Stimulated activated CD8-positive, alpha-beta memory T cell treated with anti-CD3 and anti-CD28 coated beads, Interleukin-4, amount 100 ng/mL, for 24 hours (primary cell): Measurements from ENCODE around the gene FBXO44.
A peak's percentile ranks its signal among the peaks of the same experiment; 100 is the strongest.
"Not testable (repeated sequence)": the region's sequence is repeated elsewhere in the genome, so short reads cannot be mapped to it uniquely, and the experiment has no call there.

ENCODE experiments used
- DNase-seq: peaks from one replicate; pipeline ENCODE4 v3.0.0-alpha.2; 2020; ENCODE audit warnings: low read depth

FBXO44 gene, protein sequence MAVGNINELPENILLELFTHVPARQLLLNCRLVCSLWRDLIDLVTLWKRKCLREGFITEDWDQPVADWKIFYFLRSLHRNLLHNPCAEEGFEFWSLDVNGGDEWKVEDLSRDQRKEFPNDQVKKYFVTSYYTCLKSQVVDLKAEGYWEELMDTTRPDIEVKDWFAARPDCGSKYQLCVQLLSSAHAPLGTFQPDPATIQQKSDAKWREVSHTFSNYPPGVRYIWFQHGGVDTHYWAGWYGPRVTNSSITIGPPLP

DNA sequence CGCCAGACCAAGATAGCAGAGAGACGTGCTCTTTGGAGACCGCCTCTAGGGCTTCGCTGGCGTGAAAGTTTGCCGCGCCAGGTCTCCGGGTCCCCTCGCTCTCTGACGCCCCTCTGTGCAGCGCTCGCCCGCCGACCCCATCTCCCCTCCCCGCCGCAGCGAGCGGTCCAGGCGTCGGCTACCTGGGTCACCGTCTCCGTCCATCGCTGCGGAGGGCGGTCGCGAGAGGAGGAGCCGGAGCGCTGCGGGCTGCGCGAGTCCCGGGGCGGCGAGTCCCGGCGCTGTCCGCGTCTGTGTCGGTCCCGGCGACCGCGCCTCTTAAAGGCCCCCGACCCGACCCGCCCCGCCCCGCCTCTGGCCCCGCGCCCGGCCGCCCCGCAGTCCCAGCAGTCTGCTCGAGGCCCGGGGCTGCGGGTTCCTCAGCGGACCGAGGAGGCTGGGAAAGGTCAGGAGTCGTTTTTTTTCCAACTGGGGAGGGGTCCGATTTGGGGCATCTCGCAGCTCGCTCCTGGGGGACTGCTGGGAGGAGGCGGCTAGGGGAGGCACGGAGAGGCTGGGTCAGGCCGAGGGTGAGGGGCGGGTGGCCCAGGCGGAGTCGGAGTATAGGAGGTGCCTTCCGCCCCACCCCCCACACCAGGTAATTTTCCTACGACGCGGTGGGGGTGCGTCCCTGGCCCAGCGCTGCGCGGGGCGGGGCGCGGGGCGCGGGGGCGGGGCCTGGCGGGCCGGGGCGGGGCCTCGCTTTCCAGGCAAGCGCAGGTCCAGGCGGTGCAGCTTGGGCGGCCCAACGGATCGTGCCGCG is at the start of gene FBXO44, which contains the start of gene FBXO2:
Gene FBXO44, plus strand, starts transcription at position 741 of the 802 bp plus-strand sequence. CDS start 959 bp downstream, outside the sequence.
Gene FBXO2, minus strand, starts transcription at position 293 of the 802 bp plus-strand sequence. Its CDS starts 89 bp downstream, at position 204.
- peak; percentile 41 for DNase-seq

DNA sequence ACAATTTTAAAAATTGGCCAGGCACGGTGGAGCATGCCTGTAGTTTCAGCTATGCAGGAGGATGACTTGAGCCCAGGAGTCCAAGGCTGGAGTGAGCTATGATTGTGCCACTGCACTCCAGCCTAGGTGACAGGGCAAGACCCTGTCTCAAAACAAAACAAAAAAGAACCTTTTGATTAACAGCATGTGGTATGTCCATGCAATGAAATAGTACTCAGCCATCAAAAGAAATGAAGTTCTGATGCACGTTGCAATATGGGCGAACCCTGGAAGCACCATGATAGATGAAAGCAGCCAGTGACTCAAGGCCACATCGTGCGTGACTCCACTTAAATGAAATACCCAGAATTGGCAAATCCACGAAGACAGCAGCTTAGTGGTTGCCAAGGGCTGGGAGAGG is 47.9 kb upstream of the FBXO44 start:
- DNase-seq = no peak

DNA sequence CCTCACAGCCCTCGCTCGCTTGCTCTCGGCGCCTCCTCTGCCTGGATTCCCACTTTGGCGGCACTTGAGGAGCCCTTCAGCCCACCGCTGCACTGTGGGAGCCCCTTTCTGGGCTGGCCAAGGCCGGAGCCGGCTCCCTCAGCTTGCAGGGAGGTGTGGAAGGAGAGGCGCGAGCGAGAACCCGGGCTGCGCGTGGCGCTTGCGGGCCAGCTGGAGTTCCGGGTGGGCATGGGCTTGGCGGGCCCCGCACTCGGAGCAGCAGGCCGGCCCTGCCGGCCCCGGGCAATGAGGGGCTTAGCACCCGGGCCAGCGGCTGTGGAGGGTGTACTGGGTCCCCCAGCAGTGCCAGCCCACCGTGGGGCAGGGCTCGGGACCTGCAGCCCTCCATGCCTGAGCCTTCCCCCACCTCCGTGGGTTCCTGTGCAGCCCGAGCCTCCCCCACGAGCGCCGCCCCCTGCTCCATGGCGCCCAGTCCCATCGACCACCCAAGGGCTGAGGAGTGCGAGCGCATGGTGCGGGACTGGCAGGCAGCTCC is 46.0 kb upstream of the FBXO44 start:
- DNase-seq = not testable (repeated sequence)

DNA sequence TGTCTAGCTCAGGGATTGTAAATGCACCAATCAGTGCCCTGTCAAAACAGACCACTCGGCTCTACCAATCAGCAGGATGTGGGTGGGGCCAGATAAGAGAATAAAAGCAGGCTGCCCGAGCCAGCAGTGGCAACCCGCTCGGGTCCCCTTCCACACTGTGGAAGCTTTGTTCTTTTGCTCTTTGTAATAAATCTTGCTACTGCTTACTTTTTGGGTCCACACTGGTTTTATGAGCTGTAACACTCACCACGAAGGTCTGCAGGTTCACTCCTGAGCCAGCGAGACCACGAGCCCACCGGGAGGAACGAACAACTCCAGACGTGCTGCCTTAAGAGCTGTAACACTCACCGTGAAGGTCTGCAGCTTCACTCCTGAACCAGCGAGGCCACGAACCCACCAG is 45.3 kb upstream of the FBXO44 start:
- DNase-seq = not testable (repeated sequence)

DNA sequence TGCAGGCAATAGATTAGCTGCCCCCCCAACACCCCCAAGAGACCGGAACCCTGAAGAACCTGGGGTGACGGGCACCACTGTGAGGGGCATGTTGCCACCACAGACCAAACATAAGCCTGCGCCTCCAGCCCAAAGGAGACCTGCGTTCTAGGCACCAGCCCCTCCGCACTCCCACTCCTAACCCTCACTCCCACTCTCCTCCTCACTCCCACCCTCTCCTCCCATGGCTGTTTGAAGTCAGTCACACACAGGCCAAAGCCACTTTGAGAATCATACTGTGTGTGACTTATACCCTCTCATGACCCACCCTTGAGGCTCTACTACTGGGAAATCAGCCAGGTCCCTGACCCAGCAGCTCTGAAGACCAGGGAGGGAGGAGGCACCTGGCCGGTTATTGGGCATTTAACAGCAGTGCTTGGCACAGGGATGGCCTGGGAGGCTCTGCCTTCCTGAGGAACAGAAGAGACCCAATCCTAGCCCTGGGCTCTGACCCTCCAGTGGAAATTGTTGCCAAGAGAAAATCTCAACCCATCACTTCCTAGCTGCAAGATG is 44.0 kb upstream of the FBXO44 start:
- no peak for DNase-seq

DNA sequence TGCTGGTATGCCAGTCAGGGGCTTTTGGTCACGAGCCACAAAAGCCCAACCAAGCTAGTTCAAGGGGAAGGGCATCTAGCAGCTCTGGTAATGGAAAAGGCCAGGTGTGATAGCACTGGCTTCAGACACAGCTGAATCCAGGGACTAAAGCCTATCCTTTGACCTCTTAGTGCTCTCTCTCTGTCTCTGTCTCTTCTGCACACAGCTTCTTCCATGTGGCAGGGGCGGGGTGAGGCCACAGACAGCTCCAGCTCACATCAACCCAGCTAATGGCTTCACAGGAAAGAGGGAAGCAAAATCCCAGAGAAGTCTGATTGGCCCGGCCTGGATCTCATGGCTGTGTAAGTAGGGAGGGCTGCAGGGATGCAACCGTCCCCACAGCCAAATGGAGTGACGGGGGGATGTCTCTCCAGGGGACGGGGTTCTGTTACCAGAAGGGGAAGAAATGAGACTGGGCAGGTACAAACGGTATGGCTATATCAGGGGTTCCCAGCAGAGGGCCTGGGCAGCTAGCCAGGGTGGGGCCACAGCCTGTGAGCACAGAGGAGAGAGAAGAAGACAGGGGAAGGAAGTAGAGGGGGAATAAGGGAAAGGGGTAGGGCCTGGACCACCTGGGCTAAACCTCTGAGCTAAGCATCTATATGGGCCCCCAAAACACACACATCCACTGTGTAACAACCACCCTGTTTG is 42.9 kb upstream of the FBXO44 start:
- DNase-seq = no peak

DNA sequence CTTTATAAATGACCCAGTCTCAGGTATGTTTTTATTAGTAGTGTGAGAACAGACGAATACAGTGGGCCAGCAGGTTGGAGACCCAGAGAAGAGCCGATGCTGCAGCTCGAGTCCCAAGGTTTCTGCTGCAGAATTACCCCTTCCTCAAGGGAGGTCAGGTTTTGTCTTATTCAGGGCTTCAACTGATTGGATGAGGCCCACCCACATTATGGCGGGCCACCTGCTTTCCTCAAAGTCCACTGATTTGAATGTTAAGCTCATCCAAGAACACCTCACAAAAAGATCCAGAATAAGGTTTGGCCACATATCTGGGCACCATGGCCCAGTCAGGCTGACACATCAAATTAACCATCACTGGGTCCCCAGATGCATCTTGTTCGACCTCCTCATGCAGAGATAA is 41.3 kb upstream of the FBXO44 start:
- DNase-seq = no peak

DNA sequence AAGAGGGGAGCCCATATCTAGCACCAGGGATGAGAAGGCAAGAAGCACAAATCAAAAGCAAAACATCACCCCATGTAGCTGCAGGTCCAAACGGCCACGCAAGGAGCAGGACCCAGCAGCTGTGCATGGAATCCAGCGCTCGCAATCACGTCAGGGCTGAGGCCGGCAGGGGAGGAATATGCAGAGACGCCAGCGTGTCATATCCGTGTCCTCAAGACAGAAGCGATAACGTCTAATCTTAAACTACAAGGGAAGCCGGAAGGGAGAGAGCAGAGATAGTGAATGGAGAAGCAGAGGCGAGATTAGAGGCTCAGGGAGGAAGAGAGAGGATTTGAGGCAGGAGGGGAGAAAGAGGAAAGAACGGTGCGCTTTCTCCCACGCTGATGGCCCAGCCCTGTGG is 39.6 kb upstream of the FBXO44 start:
- DNase-seq = no peak

DNA sequence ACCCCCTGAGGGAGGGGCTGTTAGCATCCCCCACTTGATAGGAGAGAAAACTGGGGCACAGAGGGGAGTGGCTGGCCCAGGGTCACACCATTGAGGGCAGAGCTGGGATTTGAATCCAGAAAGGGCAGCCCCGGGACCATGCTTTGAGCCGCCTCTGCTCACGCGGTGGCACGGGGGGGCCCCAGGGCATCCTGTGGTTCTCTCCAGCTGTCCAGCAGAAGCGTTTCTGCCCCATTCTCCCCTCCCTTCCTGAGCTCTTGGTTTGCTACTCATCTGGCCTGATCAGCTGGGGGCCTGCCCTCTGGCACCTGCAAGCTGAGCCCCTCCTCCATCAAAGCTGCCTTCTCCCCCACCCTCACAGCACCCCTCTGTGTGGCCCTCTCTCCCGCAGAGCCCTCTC is 37.9 kb upstream of the FBXO44 start:
- DNase-seq = no peak

DNA sequence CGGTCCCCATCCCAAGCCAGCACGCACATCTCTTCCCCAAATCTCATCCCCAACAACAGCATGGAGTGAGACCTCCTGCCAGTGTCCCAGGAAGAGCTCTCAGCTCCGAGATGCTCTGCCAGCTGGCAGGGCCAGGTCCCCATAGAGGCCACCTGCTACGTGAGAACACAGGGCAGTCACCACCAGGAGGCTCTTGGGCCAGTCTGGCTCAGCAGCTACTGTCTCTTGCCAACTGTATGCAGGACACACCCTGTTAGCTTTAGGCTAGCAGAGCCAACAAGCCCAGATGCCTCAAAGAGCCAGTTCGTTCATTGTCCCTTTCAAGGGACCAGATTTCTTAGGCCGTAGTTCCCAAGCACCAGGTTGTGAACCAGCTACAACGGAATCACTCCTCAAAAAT is 37.4 kb upstream of the FBXO44 start:
- no peak for DNase-seq

DNA sequence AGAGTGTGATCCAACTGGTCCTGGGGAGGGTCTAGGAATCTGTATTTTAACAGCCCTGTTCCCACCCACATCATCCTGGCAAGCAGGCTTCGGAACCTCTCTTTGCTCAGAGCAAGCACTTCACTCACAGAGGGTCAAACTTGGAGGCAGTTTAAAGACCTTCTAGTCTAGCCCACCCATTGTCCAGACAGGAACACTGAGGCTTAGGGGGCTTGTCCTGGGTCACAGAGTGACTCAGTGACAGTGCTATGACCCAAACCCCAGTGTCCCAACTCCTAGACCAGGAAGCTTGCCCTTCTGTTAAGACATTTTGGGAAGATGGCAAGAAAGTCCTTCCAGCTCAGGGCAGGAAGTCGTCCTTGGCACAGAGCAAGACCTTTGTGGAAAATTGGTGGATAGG is 36.9 kb upstream of the FBXO44 start:
- no peak for DNase-seq

DNA sequence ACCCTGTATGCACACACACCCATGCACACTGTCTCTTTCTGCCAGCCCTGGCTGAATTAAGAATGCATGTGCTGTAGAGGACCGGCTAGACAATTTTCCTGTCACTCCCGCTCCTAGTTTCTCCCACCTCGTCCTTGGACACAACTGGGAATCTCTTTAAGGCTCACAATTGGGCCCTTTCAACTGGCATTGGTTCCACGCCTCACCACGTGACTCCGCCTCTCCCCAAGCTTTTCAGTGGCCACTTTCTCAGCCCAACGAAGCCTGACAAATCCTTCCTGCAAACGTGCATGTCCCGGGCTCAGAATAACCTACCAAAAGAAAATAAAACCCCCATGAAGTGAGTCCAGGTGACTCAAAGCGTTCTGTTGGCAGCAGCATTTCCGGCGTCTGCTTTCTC is 34.3 kb upstream of the FBXO44 start:
- no peak for DNase-seq

DNA sequence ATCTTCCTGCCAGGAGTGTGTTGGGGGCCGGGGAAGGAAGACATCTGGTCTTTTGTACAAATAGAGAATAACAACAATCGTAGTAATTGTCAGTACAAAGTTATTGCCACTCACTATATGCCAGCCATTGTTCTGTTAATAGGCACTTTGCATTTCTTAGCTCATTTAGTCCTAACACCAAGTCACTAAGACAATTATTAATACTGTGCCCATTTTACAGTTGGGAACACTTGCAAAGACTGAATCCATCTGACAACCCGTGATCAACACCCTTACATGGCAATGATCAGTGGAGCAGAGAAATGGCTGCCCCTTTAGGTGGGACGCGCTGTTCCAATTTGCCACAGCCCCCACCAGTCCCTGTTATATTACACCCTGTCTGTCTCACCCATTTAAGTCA is 33.8 kb upstream of the FBXO44 start:
- DNase-seq = no peak

DNA sequence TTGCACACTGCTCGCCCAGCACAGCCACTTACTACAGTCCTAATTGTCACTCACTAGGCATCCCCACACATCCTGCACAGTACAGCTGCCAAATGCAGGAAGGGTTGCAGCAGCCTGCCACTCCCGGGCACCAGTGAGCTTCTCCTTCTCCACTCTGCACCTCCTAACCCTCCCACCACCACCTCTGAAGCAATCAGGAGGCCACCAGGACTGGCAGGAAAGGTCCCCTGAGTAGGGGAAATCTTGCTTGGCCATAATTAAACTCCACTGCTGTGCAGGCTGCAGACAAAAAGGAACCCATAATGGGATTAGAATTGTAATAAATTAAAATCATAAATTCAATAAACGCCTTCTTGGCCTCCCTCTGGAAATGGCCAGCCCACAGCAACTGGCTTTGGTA is 32.3 kb upstream of the FBXO44 start:
- DNase-seq = no peak

DNA sequence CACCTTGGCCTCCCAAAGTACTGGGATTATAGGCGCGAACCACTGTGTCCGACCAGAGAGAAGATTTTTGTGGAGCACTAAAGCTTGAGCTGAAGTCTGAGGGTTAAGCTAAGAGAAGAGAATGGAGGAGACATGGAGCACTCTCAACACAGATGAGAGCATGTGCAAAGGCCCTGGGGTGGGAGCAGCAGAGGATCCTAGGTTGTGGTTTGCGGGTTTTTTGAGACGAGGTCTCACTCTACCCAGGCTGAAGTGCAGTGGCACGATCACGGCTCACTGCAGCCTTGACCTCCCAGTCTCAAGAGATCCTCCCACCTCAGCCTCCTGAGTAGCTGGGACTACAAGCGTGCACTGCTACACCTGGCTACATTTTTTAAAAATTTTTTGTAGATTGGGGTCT is 31.0 kb upstream of the FBXO44 start:
- DNase-seq = no peak

DNA sequence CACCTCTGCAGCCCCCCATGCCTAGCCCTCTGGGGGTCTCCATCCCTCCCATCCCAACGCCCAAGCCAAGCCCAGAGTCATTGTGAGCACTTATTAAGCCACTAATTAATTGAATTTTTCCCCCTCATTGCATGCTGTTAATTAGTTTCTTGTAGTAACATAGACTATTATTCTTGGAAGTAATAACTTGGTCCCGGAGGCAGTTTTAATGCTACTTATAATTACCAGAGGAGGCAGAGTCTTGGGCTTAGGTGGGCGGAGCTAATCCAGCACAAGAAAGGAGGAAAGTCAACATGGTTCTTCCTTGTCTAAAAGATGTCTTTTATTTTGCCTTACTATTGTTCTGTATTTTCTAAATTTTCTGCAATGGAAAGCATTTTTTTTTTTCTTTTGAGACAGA is 28.1 kb upstream of the FBXO44 start:
- DNase-seq = no peak

DNA sequence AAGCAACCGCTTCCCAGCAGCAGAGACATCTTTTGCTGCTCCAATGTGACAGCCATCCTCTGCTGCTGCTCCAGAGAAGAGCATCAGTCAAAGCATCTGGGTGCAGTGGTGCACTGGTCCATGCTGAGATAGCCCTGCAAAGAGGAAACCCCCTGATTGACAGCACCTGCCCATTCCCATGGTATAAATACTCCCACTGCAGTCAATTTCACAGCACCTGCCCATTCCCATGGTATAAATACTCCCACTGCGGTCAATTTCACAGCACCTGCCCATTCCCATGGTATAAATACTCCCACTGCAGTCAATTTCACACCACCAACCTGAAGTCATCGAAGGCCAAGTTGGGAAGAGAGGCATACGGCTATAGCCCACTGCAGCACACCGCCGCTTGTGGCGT is 25.9 kb upstream of the FBXO44 start:
- no peak for DNase-seq

DNA sequence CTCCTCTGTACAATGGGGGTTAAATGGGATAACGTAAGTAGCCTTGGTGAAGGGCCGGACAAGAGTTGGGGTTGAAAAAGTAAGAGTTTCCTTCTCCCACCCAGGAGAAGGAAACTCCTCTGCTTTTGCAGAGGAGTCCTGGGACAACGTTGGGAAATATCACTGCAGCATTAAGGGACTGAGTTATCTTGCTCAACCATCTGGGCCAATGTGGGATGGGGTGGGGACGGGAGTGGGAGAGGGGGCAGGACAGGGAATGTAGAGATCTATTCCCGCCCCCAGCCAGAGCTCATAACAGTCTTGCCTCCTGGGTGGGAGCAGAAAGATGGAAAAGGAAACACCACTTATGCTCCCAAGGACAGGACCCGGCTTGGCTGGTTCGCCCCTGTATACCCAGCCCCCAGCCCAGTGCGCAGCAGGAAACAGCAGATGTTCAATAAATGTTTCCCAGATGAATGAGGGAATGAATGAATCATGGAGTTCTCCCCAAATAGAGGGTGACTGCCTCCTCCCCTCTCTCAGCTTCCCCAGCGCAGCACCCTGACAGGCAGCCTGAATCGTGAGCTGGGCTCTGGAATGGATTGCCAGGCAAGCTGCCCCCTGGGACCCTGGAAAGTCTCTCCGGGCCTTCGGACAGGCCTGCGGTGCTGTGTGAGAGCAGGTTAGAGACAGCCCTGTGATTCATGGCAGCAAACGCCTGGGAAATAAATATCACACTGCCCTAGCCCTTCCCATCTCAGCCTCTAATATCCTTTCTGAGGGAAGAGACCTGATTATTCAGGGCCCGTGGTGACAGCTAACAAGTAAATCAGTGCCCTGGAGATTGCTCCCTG is 25.3 kb upstream of the FBXO44 start:
- no peak for DNase-seq

DNA sequence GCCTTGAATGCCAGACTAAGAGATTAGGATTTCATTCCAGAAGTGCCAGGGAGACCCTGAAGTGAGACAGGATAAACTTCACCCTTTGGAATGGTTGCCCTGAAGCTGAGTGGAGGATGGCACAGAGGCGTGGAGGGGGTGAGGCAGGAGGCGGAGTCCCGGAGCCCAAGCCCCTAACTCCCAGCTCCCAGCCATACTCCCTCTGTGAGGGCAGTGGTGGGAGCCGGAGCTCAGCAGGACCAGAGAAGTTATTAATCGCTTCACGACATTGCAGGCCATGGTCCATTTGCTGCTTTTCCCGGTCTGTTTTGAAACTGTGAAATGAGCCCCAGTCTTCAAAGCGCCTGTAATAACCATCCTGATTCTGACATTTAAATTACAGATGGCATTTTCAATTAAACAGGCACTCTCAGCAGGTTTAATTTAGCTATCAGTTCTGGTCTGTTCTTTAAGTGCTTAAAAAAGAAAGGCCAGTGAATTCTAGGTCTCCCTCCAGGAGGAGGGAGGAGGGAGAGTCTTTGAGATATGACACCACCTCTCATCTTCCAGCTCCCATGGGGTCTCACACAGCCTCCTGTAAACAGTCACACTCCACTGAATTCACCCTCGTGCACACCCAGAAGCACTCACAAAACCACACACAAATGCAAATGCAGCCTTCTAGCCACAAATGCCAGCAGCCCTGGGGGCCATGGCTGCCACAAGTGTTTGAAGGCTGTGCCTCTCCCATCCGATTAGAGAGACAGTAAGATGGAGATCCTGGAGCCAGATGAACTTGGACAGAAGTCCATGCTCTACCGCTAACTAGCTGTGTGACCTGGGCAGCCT is 20.1 kb upstream of the FBXO44 start:
- no peak for DNase-seq

DNA sequence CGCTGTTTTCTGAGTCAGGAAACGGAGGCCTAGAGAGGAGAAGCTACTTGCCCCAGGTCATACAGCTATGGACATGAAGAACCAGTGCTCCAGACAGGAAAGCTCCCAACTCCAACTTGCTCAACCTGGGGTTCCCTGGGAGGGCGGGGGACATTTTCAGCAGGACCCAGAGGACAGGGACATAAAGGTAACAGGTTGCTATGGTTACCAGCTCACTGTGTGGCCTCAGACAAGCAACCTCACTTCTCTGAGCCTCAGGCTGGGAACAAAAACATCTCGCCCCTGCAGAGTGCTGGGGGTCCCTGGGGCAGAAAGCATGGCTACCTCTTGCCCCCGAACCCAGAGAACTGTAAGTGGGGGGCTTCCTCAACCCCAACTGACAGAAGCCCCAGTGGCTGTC is 16.6 kb upstream of the FBXO44 start:
- DNase-seq = no peak

DNA sequence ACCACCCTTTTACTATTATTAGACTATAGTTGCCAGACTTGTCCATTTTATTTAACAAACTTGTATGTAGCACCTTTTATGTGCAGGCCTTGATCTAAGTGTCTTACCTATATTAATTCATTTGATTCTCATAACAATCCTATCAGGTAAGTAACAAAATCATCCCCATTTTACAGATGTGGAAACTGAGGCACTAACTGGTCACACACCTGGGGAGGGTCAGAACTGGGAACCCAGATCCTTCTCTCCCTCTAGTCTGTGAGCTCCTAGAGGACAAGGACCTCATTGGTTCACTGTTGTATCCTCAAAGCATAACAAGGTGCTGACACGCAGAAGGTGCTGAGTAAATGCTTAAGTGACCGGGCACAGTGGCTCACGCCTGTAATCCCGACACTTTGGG is 15.3 kb upstream of the FBXO44 start:
- no peak for DNase-seq
